ENCODE data around the gene KBTBD6. TPM values are rescaled to one million over a fixed set of nuclear protein-coding genes. Genes with fewer than 3 reads are reported as not detected.
"Not testable (repeated sequence)": the region's sequence is repeated elsewhere in the genome, so short reads cannot be mapped to it uniquely, and the experiment has no call there.

KBTBD6 gene
- 9.3 TPM for total RNA-seq
- polyA plus RNA-seq (ENCODE audit: insufficient read depth in 1 of 8, insufficient read length in 8 of 8, low replicate concordance in 1 of 8): 10 to 100 TPM in 5 of 8 donors, 1 to 10 TPM in 3; 8.6 to 14.6 (median 11.3) TPM
- long read RNA-seq, donor 1, full-length matches to known transcripts: 4 of 4 reads
- long read RNA-seq, donor 1, partial matches to known transcripts: 0 of 4 reads
- long read RNA-seq, donor 1, other reads (novel, unspliced or antisense): 0 of 4 reads
- long read RNA-seq, donor 2, full-length matches to known transcripts: 4 of 4 reads
- long read RNA-seq, donor 2, partial matches to known transcripts: 0 of 4 reads
- long read RNA-seq, donor 2, other reads (novel, unspliced or antisense): 0 of 4 reads
- long read RNA-seq, donor 3, full-length matches to known transcripts: 6 of 6 reads
- long read RNA-seq, donor 3, partial matches to known transcripts: 0 of 6 reads
- long read RNA-seq, donor 3, other reads (novel, unspliced or antisense): 0 of 6 reads
- long read RNA-seq, donor 4, full-length matches to known transcripts: 11 of 11 reads
- long read RNA-seq, donor 4, partial matches to known transcripts: 0 of 11 reads
- long read RNA-seq, donor 4, other reads (novel, unspliced or antisense): 0 of 11 reads
- long read RNA-seq, donor 5, full-length matches to known transcripts: 14 of 14 reads
- long read RNA-seq, donor 5, partial matches to known transcripts: 0 of 14 reads
- long read RNA-seq, donor 5, other reads (novel, unspliced or antisense): 0 of 14 reads
- long read RNA-seq, donor 6, full-length matches to known transcripts: 14 of 14 reads
- long read RNA-seq, donor 6, partial matches to known transcripts: 0 of 14 reads
- long read RNA-seq, donor 6, other reads (novel, unspliced or antisense): 0 of 14 reads
- long read RNA-seq, donor 7, full-length matches to known transcripts: 17 of 17 reads
- long read RNA-seq, donor 7, partial matches to known transcripts: 0 of 17 reads
- long read RNA-seq, donor 7, other reads (novel, unspliced or antisense): 0 of 17 reads
- long read RNA-seq, donor 8, full-length matches to known transcripts: 16 of 16 reads
- long read RNA-seq, donor 8, partial matches to known transcripts: 0 of 16 reads
- long read RNA-seq, donor 8, other reads (novel, unspliced or antisense): 0 of 16 reads
- long read RNA-seq, donor 9, full-length matches to known transcripts: 7 of 7 reads
- long read RNA-seq, donor 9, partial matches to known transcripts: 0 of 7 reads
- long read RNA-seq, donor 9, other reads (novel, unspliced or antisense): 0 of 7 reads
- long read RNA-seq, donor 10, full-length matches to known transcripts: 15 of 15 reads
- long read RNA-seq, donor 10, partial matches to known transcripts: 0 of 15 reads
- long read RNA-seq, donor 10, other reads (novel, unspliced or antisense): 0 of 15 reads
- long read RNA-seq, donor 11, full-length matches to known transcripts: 17 of 17 reads
- long read RNA-seq, donor 11, partial matches to known transcripts: 0 of 17 reads
- long read RNA-seq, donor 11, other reads (novel, unspliced or antisense): 0 of 17 reads

- Histone ChIP-seq H3K27me3 (ENCODE audit: control insufficient read depth, insufficient read depth, low read length) (no peaks in the 10 kb centered on the region), H3K4me1 (ENCODE audit: control insufficient read depth, insufficient read depth, low read length) (peaks cover 21% of the 10 kb centered on the region), H3K36me3 (ENCODE audit: control insufficient read depth, insufficient read depth, low read length) (peaks cover 6% of the 10 kb centered on the region), H3K27ac (ENCODE audit: low read length) (peak within 1 kb of the TSS; percentile 92), H3K4me3 (ENCODE audit: low read length) (peak within 1 kb of the TSS; percentile 85), H3K9me3 (replicated peaks; ENCODE audit: control insufficient read depth, low read depth, low read length) (no peaks in the 10 kb centered on the region)
- peak; percentile 100 for DNase-seq
- under 1% methylated on average over 42 of the region's 45 CpGs for WGBS (ENCODE audit: insufficient coverage)
Observed at GRCh38 chr13:41132512-41133152, at the start of gene KBTBD6. Gene KBTBD6 (minus strand): TSS chr13:41132802. CDS start chr13:41132511, 291 bp downstream.

GRCh38 chr13:41182231-41182630, 49.6 kb upstream of the KBTBD6 start:
- Histone ChIP-seq H3K9me3 (replicated peaks; ENCODE audit: control insufficient read depth, low read depth, low read length) (no peaks in the 10 kb centered on the region), H3K4me3 (ENCODE audit: low read length) (no peak overlapping the region), H3K27me3 (ENCODE audit: control insufficient read depth, insufficient read depth, low read length) (no peaks in the 10 kb centered on the region), H3K27ac (ENCODE audit: low read length) (no peak overlapping the region), H3K36me3 (ENCODE audit: control insufficient read depth, insufficient read depth, low read length) (no peaks in the 10 kb centered on the region), H3K4me1 (ENCODE audit: control insufficient read depth, insufficient read depth, low read length) (no peaks in the 10 kb centered on the region)
- no peak for DNase-seq

GRCh38 chr13:41179593-41180250, 47.1 kb upstream of the KBTBD6 start:
- H3K36me3 ChIP-seq (ENCODE audit: control insufficient read depth, insufficient read depth, low read length): no peaks in the 10 kb centered on the region
- no peak overlapping the region for H3K27ac ChIP-seq (ENCODE audit: low read length)
- peaks cover 5% of the 10 kb centered on the region for H3K9me3 ChIP-seq (replicated peaks; ENCODE audit: control insufficient read depth, low read depth, low read length)
- H3K4me3 ChIP-seq (ENCODE audit: low read length): no peak overlapping the region
- no peak for DNase-seq
- H3K4me1 ChIP-seq (ENCODE audit: control insufficient read depth, insufficient read depth, low read length): no peaks in the 10 kb centered on the region
- no peaks in the 10 kb centered on the region for H3K27me3 ChIP-seq (ENCODE audit: control insufficient read depth, insufficient read depth, low read length)
- no CpG with 5 or more reads among the region's 4 CpGs for WGBS (ENCODE audit: insufficient coverage)

GRCh38 chr13:41178040-41178439, 45.4 kb upstream of the KBTBD6 start:
- peak; percentile 47 for DNase-seq

GRCh38 chr13:41177616-41178015, 45.0 kb upstream of the KBTBD6 start:
- Histone ChIP-seq H3K4me1 (ENCODE audit: control insufficient read depth, insufficient read depth, low read length) (no peaks in the 10 kb centered on the region), H3K27me3 (ENCODE audit: control insufficient read depth, insufficient read depth, low read length) (no peaks in the 10 kb centered on the region), H3K4me3 (ENCODE audit: low read length) (no peak overlapping the region), H3K27ac (ENCODE audit: low read length) (no peak overlapping the region), H3K9me3 (replicated peaks; ENCODE audit: control insufficient read depth, low read depth, low read length) (peaks cover 5% of the 10 kb centered on the region), H3K36me3 (ENCODE audit: control insufficient read depth, insufficient read depth, low read length) (no peaks in the 10 kb centered on the region)
- WGBS (ENCODE audit: insufficient coverage): no CpG with 5 or more reads among the region's 2 CpGs
- DNase-seq: no peak

More at GRCh38 chr13:41178040-41178439, 45.4 kb upstream of the KBTBD6 start:
- no peaks in the 10 kb centered on the region for H3K27me3 ChIP-seq (ENCODE audit: control insufficient read depth, insufficient read depth, low read length)
- WGBS (ENCODE audit: insufficient coverage): no CpG with 5 or more reads among the region's 7 CpGs
- H3K9me3 ChIP-seq (replicated peaks; ENCODE audit: control insufficient read depth, low read depth, low read length): peaks cover 5% of the 10 kb centered on the region
- no peaks in the 10 kb centered on the region for H3K36me3 ChIP-seq (ENCODE audit: control insufficient read depth, insufficient read depth, low read length)
- H3K4me3 ChIP-seq (ENCODE audit: low read length): no peak overlapping the region
- H3K27ac ChIP-seq (ENCODE audit: low read length): no peak overlapping the region
- no peaks in the 10 kb centered on the region for H3K4me1 ChIP-seq (ENCODE audit: control insufficient read depth, insufficient read depth, low read length)

GRCh38 chr13:41175576-41175975, 43.0 kb upstream of the KBTBD6 start:
- H3K4me3 ChIP-seq (ENCODE audit: low read length); H3K36me3 ChIP-seq (ENCODE audit: control insufficient read depth, insufficient read depth, low read length); H3K4me1 ChIP-seq (ENCODE audit: control insufficient read depth, insufficient read depth, low read length); H3K27ac ChIP-seq (ENCODE audit: low read length); DNase-seq; H3K9me3 ChIP-seq (replicated peaks; ENCODE audit: control insufficient read depth, low read depth, low read length); H3K27me3 ChIP-seq (ENCODE audit: control insufficient read depth, insufficient read depth, low read length): not testable (repeated sequence)
- 93% methylated on average over 5 of the region's 8 CpGs for WGBS (ENCODE audit: insufficient coverage)

- Histone ChIP-seq H3K4me1 (ENCODE audit: control insufficient read depth, insufficient read depth, low read length) (no peaks in the 10 kb centered on the region), H3K27ac (ENCODE audit: low read length) (no peak overlapping the region), H3K4me3 (ENCODE audit: low read length) (no peak overlapping the region), H3K27me3 (ENCODE audit: control insufficient read depth, insufficient read depth, low read length) (no peaks in the 10 kb centered on the region), H3K36me3 (ENCODE audit: control insufficient read depth, insufficient read depth, low read length) (no peaks in the 10 kb centered on the region), H3K9me3 (replicated peaks; ENCODE audit: control insufficient read depth, low read depth, low read length) (no peaks in the 10 kb centered on the region)
- no CpG with 5 or more reads among the region's 3 CpGs for WGBS (ENCODE audit: insufficient coverage)
- no peak for DNase-seq
Observed at GRCh38 chr13:41162151-41162550, 29.5 kb upstream of the KBTBD6 start.

GRCh38 chr13:41159174-41159573, 26.6 kb upstream of the KBTBD6 start:
- H3K9me3 ChIP-seq (replicated peaks; ENCODE audit: control insufficient read depth, low read depth, low read length): no peaks in the 10 kb centered on the region
- no peak overlapping the region for H3K4me3 ChIP-seq (ENCODE audit: low read length)
- H3K27ac ChIP-seq (ENCODE audit: low read length): no peak overlapping the region
- DNase-seq: no peak
- H3K36me3 ChIP-seq (ENCODE audit: control insufficient read depth, insufficient read depth, low read length): no peaks in the 10 kb centered on the region
- no peaks in the 10 kb centered on the region for H3K4me1 ChIP-seq (ENCODE audit: control insufficient read depth, insufficient read depth, low read length)
- H3K27me3 ChIP-seq (ENCODE audit: control insufficient read depth, insufficient read depth, low read length): no peaks in the 10 kb centered on the region

Data from muscle of leg (tissue), 16 donors.